Neural cell (in vitro differentiated cells): ENCODE results near the gene CRTAP.

Experiments
- CTCF ChIP-seq: fragments of 450-650 bp; IDR thresholded peaks from 2 replicates; pipeline ENCODE4 v1.5.1; 2014; ENCODE audit warnings: antibody characterized with exemption, mild to moderate bottlenecking, moderate library complexity; ENCODE audit not compliant: poor library complexity, severe bottlenecking
- EP300 ChIP-seq: fragments of 450-650 bp; conservative IDR thresholded peaks from 2 replicates; pipeline ENCODE4 v1.6.1; 2014; ENCODE audit warnings: antibody characterized with exemption, mild to moderate bottlenecking, moderate library complexity; ENCODE audit not compliant: poor library complexity, severe bottlenecking
- EZH2 ChIP-seq: fragments of 200-600, 300-800 bp; shearing (Covaris generic), sonication (generic); IDR thresholded peaks from 2 replicates; pipeline ENCODE4 v1.6.1; 2014; ENCODE audit warnings: antibody characterized with exemption, low read length, borderline replicate concordance, mild to moderate bottlenecking; ENCODE audit not compliant: insufficient read depth, poor library complexity, severe bottlenecking
- POLR2AphosphoS5 ChIP-seq: IDR thresholded peaks from 2 replicates; pipeline ENCODE4 v1.6.1; 2012
- REST ChIP-seq: IDR thresholded peaks from 2 replicates; pipeline ENCODE4 v1.6.1; 2012; ENCODE audit warnings: borderline replicate concordance
- SMC3 ChIP-seq: fragments of 450-650 bp; conservative IDR thresholded peaks from 2 replicates; pipeline ENCODE4 v1.6.1; 2014; ENCODE audit warnings: antibody characterized with exemption, mild to moderate bottlenecking, moderate library complexity; ENCODE audit not compliant: poor library complexity

DNA sequence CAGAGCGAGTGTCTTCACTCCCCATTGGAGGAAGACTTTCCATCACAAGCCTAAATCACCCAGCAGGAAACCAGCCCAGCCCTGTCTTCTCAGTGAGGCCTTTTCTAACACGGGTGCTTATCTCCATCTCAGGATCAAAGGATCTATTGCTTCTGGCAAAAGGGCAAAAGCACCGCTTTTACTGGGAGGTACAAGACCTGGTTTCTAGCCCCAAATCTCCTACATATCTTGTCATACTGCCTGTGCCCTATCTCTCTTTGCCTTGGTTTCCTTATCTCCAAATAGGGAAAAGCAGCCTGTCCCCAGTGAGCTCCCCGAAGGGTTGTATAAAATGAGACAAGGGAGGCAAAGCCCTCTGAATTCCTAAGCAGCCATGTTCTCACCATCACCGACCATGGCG lies 22.1 kb upstream of the CRTAP start:
- TF ChIP-seq CTCF (no peak), REST (no peak), POLR2AphosphoS5 (no peak), SMC3 (no peak), EP300 (no peak), EZH2 (no peak)
